K562 (cell line): Measurements from ENCODE around the gene CMSS1. TPM values are rescaled to one million over a fixed set of nuclear protein-coding genes. Genes with fewer than 3 reads are reported as not detected.

Experiments
- ATAC-seq: fragments of 200-7000 bp; cut with Tn5 transposase; 3 replicates; pipeline ENCODE4 v1.9.1; 2020; ENCODE audit warnings: moderate library complexity
- BruUV-seq: library from RNA; stranded (reverse); fragments of 400-500 nt; replicated peaks from 2 replicates; lab custom pipeline; 2021; lab: Mats Ljungman, UMichigan
- CTCF ChIA-PET: fragments of 300-600 bp; formaldehyde crosslinking; extraction: SDS; loops from one replicate; lab custom pipeline; 2021; ENCODE audit warnings: low intra/inter-chr PET ratio; lab: Yijun Ruan, JAX
- POLR2A ChIA-PET: fragments of 300-600, 350-650 bp; sonication (Branson Sonifier 250); formaldehyde crosslinking; extraction: SDS; loops from one replicate; lab custom pipeline; 2021; ENCODE audit warnings: antibody characterized with exemption, inconsistent platforms; lab: Yijun Ruan, JAX
- DNase-seq, 4 experiments: peaks; one replicate each; pipeline versions ENCODE4 v3.0.0 to v3.0.0-alpha.2; 2011 to 2018; ENCODE audit warnings: low spot score in 3 of 4, mixed read lengths in 3 of 4; ENCODE audit errors: extremely low read depth in 1 of 4
- FAIRE-seq: peaks from 2 replicates; lab custom pipeline; 2011; peaks lifted over from hg19 to GRCh38; lab: Jason Lieb, UNC
- H2AFZ ChIP-seq: 2 replicates; pipeline ENCODE4 v1.6.0; 2011; ENCODE audit warnings: low read depth, low read length, control low read depth, inconsistent platforms
- H3K27ac ChIP-seq: fragments of 200-600 bp; 3 replicates; pipeline ENCODE4 v1.8.0; 2011; ENCODE audit warnings: low read depth, mild to moderate bottlenecking, control low read depth, inconsistent platforms, low read length, moderate library complexity, mixed read lengths; ENCODE audit errors: extremely low read depth
- H3K27me3 ChIP-seq, 2 experiments: fragments of 300-600 bp in 1 of 2; 2 replicates in 1 of 2; 3 replicates in 1 of 2; pipeline versions ENCODE4 v1.6.0 to v1.8.0; 2011; ENCODE audit warnings: inconsistent platforms in 2 of 2, low read length in 2 of 2, mild to moderate bottlenecking in 1 of 2, mixed read lengths in 1 of 2, moderate library complexity in 1 of 2; ENCODE audit not compliant: control insufficient read depth in 2 of 2, insufficient read depth in 2 of 2
- H3K36me3 ChIP-seq: fragments of 300-600 bp; 3 replicates; pipeline ENCODE4 v1.8.0; 2011; ENCODE audit warnings: mild to moderate bottlenecking, low read length, inconsistent platforms; ENCODE audit not compliant: control insufficient read depth, insufficient read depth
- H3K4me1 ChIP-seq, 2 experiments: fragments of 200-600 bp in 1 of 2; replicated peaks in 1 of 2; 2 replicates in 1 of 2; 3 replicates in 1 of 2; pipeline versions ENCODE4 v1.5.1 to v1.8.0; 2011; ENCODE audit warnings: inconsistent platforms in 2 of 2, low read length in 2 of 2, mild to moderate bottlenecking in 1 of 2, mixed read lengths in 1 of 2, moderate library complexity in 1 of 2; ENCODE audit not compliant: control insufficient read depth in 2 of 2, insufficient read depth in 2 of 2
- H3K4me2 ChIP-seq: 2 replicates; pipeline ENCODE4 v1.6.1; 2011; ENCODE audit warnings: low read length, control low read depth, inconsistent platforms, mixed read lengths; ENCODE audit not compliant: insufficient read depth
- H3K4me3 ChIP-seq: fragments of 200-600 bp; sonication (generic), shearing (Covaris generic); 2 replicates; pipeline ENCODE4 v1.5.1; 2016; ENCODE audit warnings: control low read depth, inconsistent platforms
- H3K79me2 ChIP-seq: fragments of 200-600 bp; 3 replicates; pipeline ENCODE4 v1.8.0; 2011; ENCODE audit warnings: low read length, inconsistent platforms; ENCODE audit not compliant: control insufficient read depth, insufficient read depth
- H3K9ac ChIP-seq, 2 experiments: 2 replicates each; pipeline versions ENCODE4 v1.6.0 to v1.6.1; 2011; ENCODE audit warnings: low read depth in 2 of 2, low read length in 2 of 2, control low read depth in 1 of 2, inconsistent platforms in 1 of 2, mild to moderate bottlenecking in 1 of 2, mixed read lengths in 1 of 2; ENCODE audit not compliant: insufficient read depth in 1 of 2
- H3K9me1 ChIP-seq: one replicate; pipeline ENCODE4 v1.6.0; 2011; ENCODE audit warnings: inconsistent platforms, mild to moderate bottlenecking, low read length, moderate library complexity; ENCODE audit not compliant: control insufficient read depth, insufficient read depth
- H3K9me3 ChIP-seq: replicated peaks from 2 replicates; pipeline ENCODE4 v1.5.1; 2011; ENCODE audit warnings: low read depth, low read length, inconsistent platforms; ENCODE audit not compliant: control insufficient read depth, insufficient read depth
- H4K20me1 ChIP-seq: replicated peaks from 2 replicates; pipeline ENCODE4 v1.6.1; 2011; ENCODE audit warnings: low read length, inconsistent platforms, mixed read lengths; ENCODE audit not compliant: control insufficient read depth, insufficient read depth
- GTF3C2 ChIP-seq: IDR thresholded peaks from 3 replicates; pipeline ENCODE4 v1.6.1; 2011; ENCODE audit warnings: borderline replicate concordance, mild to moderate bottlenecking, moderate library complexity; ENCODE audit not compliant: insufficient read length; ENCODE audit errors: extremely low read depth
- KHSRP ChIP-seq: fragments of 450-650 bp; IDR thresholded peaks from 2 replicates; pipeline ENCODE4 v1.6.1; 2017
- MTA1 ChIP-seq: fragments of 450-650 bp; IDR thresholded peaks from 2 replicates; pipeline ENCODE4 v1.6.1; 2017; ENCODE audit warnings: borderline replicate concordance
- ZNF277 ChIP-seq: fragments of 250-450 bp; sonication (Bioruptor Pico); IDR thresholded peaks from 2 replicates; pipeline ENCODE4 v1.8.0; 2022; ENCODE audit warnings: inconsistent platforms, mild to moderate bottlenecking, moderate library complexity, borderline replicate concordance
- ZNF431 ChIP-seq: sonication (generic); formaldehyde crosslinking; IDR thresholded peaks from 2 replicates; pipeline ENCODE4 v1.8.0; 2022; ENCODE audit warnings: mild to moderate bottlenecking, missing genetic modification reagents
- WGBS: fragments of 100-300 bp; shearing (Covaris generic); methylation state at CpG from one replicate; pipeline ENCODE4 v1.1.6; 2016; ENCODE audit warnings: low coverage, mixed read lengths; ENCODE audit not compliant: insufficient coverage; ENCODE audit errors: missing lambda C conversion rate; 5-methylcytosine and 5-hydroxymethylcytosine counted together
- in situ Hi-C: fragments of 300-500 bp; cut with MboI; formaldehyde crosslinking; loops from 4 replicates; pipeline ENCODE4 v1.15.0; 2018; ENCODE audit warnings: inconsistent platforms, mixed read lengths
- intact Hi-C: fragments of 100-400 bp; cut with micrococcal nuclease; formaldehyde crosslinking; loops from 2 replicates; pipeline ENCODE4 v1.14.2; 2022
- polyA plus RNA-seq, 8 experiments: library from polyadenylated mRNA; depleted of rRNA in 4 of 8; stranded (reverse) in 5 of 8; unstranded in 3 of 8; fragments of >200 nt; fragmentation: Nextera tagmentation in 2 of 8; fragmentation: Illumina TruSeq in 1 of 8; extraction: Ambion mirVana in 2 of 8; extraction: Trizol in 1 of 8; gene quantifications; 2 replicates each; pipeline versions ENCODE4 v1.2.1 to v1.2.3, GENCODE V29; 2011 to 2014; ENCODE audit warnings: inconsistent platforms in 1 of 8, missing spikeins in 1 of 8
- total RNA-seq, 7 experiments: library from RNA; depleted of rRNA in 6 of 7; stranded (reverse); fragments of >200 nt in 6 of 7; fragmentation: Illumina TruSeq in 2 of 7; extraction: Trizol in 2 of 7; gene quantifications; 2 replicates each; pipeline versions ENCODE4 v1.2.1 to v1.2.3, GENCODE V29; 2011 to 2021; ENCODE audit warnings: low replicate concordance in 1 of 7

The CMSS1 gene
- total and polyA plus RNA-seq, 9 of the 15 experiments (the other 6 are each of a cell fraction or from before 2014, with no cell fraction given): 46.9 to 109 (median 72.3) TPM

GRCh38 chr3:99911433-99911832 is 93.8 kb downstream of the CMSS1 start (continued):
- no peak for TF ChIP-seq GTF3C2
- TF ChIP-seq, all 486 proteins: peak for 0

- Histone ChIP-seq H3K36me3 (no peaks in the 10 kb centered on the region), H3K4me3 (no peak overlapping the region), H3K9ac (no peak overlapping the region), H3K79me2 (peaks cover 6% of the 10 kb centered on the region; the same call in 2 of the 3 replicates), H3K9me1 (no peaks in the 10 kb centered on the region), H3K9me3 (no peaks in the 10 kb centered on the region), H3K4me1 (peaks cover 0 to 13% of the 10 kb centered on the region in 2 experiments; a peak in 3 of 5 replicates), H3K27me3 (no peaks in the 10 kb centered on the region), H4K20me1 (no peaks in the 10 kb centered on the region), H3K4me2 (no peak overlapping the region), H3K27ac (no peak overlapping the region), H2AFZ (no peak overlapping the region)
- 100% methylated on average over 2 of the region's 3 CpGs for WGBS
- intact Hi-C loops: no loop called here
- FAIRE-seq (no peak), ATAC-seq (no peak), DNase-seq (no peak)
- TF ChIP-seq ZNF277 (CRISPR knock-in tag) (no peak), ZNF431 (CRISPR knock-in tag) (no peak), KHSRP (no peak), MTA1 (no peak)
- ChIA-PET CTCF (no interaction called here), POLR2A (no interaction called here)
- BruUV-seq: no TSS peak
- in situ Hi-C loops: no loop called here
These were observed 98.3 kb downstream of the CMSS1 start for GRCh38 chr3:99915906-99916432.
